ENCODE data around the gene HOXC6. TPM values are rescaled to one million over a fixed set of nuclear protein-coding genes. Genes with fewer than 3 reads are reported as not detected.

Gene HOXC6
- total and polyA plus RNA-seq, 9 of the 15 experiments (the other 6 are each of a cell fraction or from before 2014, with no cell fraction given): 0.06 to 4.0 (median 1.4) TPM

DNA sequence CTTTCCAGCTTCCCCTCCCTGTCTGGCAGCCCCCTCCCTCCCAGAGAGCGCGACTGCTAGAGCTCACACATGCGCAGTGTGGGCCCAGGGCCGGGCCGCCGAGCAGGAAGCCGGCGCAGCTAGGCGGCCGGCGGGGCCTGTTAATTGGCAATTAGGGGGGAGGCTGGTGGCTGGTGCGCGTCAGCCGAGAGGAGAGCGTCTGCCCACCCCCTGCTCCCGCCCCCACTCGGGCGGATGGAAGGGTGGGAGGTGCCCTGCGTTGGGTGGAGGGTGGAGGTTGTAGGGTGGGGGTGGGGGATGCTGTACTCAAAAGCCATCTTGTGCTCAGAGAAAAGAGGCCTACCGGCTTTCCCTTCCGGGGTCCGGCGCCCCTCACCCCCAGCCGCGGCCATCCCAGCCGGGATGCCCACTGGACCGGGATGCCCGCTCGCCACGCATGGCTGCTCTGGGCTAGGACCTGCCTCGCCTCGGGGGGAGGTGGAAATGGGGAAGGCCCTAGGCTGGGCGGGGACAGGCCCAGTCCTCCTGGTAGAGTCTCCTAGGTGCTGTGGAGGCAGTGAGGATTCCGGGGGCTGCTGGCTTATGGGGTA lies 10.3 kb upstream of the HOXC6 start (continued):
- TF ChIP-seq BCOR (IDR thresholded peaks at IDR 0.05) (no peak), TBP (optimal IDR thresholded peaks at IDR 0.05; ENCODE audit: low read depth, low read length) (peak; percentile 33), ZFP30 (CRISPR knock-in tag; IDR thresholded peaks at IDR 0.05; ENCODE audit: borderline replicate concordance) (no peak), ZC3H11A (IDR thresholded peaks at IDR 0.05; ENCODE audit: low read depth, low read length) (no peak), KLF1 (tag; IDR thresholded peaks at IDR 0.05) (no peak), EHMT2 (IDR thresholded peaks at IDR 0.05) (no peak), MTA3 (IDR thresholded peaks at IDR 0.05; ENCODE audit: borderline replicate concordance) (peak; percentile 31; the same call in 1 of the 2 replicates), ZNF778 (CRISPR knock-in tag; IDR thresholded peaks at IDR 0.05) (no peak), HNRNPUL1 (IDR thresholded peaks at IDR 0.05; ENCODE audit: low read length) (no peak), ELF4 (CRISPR knock-in tag; IDR thresholded peaks at IDR 0.05) (0 out of 2 replicates have a peak, but pooled peaks have one; percentile 7), POLR2H (tag; IDR thresholded peaks at IDR 0.05; ENCODE audit: low read depth) (no peak; the same call in 1 of the 2 replicates), CHD1 (IDR thresholded peaks at IDR 0.05; ENCODE audit: low read length) (no peak)
- TF ChIP-seq, protein P1, sequence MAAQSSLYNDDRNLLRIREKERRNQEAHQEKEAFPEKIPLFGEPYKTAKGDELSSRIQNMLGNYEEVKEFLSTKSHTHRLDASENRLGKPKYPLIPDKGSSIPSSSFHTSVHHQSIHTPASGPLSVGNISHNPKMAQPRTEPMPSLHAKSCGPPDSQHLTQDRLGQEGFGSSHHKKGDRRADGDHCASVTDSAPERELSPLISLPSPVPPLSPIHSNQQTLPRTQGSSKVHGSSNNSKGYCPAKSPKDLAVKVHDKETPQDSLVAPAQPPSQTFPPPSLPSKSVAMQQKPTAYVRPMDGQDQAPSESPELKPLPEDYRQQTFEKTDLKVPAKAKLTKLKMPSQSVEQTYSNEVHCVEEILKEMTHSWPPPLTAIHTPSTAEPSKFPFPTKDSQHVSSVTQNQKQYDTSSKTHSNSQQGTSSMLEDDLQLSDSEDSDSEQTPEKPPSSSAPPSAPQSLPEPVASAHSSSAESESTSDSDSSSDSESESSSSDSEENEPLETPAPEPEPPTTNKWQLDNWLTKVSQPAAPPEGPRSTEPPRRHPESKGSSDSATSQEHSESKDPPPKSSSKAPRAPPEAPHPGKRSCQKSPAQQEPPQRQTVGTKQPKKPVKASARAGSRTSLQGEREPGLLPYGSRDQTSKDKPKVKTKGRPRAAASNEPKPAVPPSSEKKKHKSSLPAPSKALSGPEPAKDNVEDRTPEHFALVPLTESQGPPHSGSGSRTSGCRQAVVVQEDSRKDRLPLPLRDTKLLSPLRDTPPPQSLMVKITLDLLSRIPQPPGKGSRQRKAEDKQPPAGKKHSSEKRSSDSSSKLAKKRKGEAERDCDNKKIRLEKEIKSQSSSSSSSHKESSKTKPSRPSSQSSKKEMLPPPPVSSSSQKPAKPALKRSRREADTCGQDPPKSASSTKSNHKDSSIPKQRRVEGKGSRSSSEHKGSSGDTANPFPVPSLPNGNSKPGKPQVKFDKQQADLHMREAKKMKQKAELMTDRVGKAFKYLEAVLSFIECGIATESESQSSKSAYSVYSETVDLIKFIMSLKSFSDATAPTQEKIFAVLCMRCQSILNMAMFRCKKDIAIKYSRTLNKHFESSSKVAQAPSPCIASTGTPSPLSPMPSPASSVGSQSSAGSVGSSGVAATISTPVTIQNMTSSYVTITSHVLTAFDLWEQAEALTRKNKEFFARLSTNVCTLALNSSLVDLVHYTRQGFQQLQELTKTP (IDR thresholded peaks at IDR 0.05; ENCODE audit: low read depth in 1 of 2, partially characterized antibody in 2 of 2): no peak
- TF ChIP-seq, protein P2, sequence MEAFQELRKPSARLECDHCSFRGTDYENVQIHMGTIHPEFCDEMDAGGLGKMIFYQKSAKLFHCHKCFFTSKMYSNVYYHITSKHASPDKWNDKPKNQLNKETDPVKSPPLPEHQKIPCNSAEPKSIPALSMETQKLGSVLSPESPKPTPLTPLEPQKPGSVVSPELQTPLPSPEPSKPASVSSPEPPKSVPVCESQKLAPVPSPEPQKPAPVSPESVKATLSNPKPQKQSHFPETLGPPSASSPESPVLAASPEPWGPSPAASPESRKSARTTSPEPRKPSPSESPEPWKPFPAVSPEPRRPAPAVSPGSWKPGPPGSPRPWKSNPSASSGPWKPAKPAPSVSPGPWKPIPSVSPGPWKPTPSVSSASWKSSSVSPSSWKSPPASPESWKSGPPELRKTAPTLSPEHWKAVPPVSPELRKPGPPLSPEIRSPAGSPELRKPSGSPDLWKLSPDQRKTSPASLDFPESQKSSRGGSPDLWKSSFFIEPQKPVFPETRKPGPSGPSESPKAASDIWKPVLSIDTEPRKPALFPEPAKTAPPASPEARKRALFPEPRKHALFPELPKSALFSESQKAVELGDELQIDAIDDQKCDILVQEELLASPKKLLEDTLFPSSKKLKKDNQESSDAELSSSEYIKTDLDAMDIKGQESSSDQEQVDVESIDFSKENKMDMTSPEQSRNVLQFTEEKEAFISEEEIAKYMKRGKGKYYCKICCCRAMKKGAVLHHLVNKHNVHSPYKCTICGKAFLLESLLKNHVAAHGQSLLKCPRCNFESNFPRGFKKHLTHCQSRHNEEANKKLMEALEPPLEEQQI (IDR thresholded peaks at IDR 0.05): no peak
- TF ChIP-seq, protein P3, sequence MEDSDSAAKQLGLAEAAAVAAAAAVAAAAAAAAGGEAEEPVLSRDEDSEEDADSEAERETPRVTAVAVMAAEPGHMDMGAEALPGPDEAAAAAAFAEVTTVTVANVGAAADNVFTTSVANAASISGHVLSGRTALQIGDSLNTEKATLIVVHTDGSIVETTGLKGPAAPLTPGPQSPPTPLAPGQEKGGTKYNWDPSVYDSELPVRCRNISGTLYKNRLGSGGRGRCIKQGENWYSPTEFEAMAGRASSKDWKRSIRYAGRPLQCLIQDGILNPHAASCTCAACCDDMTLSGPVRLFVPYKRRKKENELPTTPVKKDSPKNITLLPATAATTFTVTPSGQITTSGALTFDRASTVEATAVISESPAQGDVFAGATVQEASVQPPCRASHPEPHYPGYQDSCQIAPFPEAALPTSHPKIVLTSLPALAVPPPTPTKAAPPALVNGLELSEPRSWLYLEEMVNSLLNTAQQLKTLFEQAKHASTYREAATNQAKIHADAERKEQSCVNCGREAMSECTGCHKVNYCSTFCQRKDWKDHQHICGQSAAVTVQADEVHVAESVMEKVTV (CRISPR knock-in tag; IDR thresholded peaks at IDR 0.05): no peak
- TF ChIP-seq, protein P4, sequence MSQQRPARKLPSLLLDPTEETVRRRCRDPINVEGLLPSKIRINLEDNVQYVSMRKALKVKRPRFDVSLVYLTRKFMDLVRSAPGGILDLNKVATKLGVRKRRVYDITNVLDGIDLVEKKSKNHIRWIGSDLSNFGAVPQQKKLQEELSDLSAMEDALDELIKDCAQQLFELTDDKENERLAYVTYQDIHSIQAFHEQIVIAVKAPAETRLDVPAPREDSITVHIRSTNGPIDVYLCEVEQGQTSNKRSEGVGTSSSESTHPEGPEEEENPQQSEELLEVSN (IDR thresholded peaks at IDR 0.05; ENCODE audit: borderline replicate concordance in 1 of 2, extremely low read depth in 1 of 2, insufficient read depth in 1 of 2, insufficient read length in 1 of 2, low read depth in 1 of 2, low read length in 1 of 2, poor library complexity in 1 of 2, severe bottlenecking in 1 of 2): no peak
- TF ChIP-seq, protein P5, sequence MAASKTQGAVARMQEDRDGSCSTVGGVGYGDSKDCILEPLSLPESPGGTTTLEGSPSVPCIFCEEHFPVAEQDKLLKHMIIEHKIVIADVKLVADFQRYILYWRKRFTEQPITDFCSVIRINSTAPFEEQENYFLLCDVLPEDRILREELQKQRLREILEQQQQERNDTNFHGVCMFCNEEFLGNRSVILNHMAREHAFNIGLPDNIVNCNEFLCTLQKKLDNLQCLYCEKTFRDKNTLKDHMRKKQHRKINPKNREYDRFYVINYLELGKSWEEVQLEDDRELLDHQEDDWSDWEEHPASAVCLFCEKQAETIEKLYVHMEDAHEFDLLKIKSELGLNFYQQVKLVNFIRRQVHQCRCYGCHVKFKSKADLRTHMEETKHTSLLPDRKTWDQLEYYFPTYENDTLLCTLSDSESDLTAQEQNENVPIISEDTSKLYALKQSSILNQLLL (CRISPR knock-in tag; IDR thresholded peaks at IDR 0.05; ENCODE audit: borderline replicate concordance): no peak
